WTC11 (cell line): Measurements from ENCODE around the gene ZC3H7B. TPM values are rescaled to one million over a fixed set of nuclear protein-coding genes. Genes with fewer than 3 reads are reported as not detected.

ENCODE experiments used
- ATAC-seq: fragments of 200-7000 bp; cut with Tn5 transposase; 2 replicates; pipeline ENCODE4 v1.10.0; 2021; ENCODE audit warnings: mild to moderate bottlenecking, moderate library complexity
- CTCF ChIA-PET: fragments of 300-600 bp; sonication (Branson Sonifier 250); formaldehyde crosslinking; loops from one replicate; lab custom pipeline; 2021; ENCODE audit warnings: antibody characterized with exemption; lab: Charles Lee
- POLR2A ChIA-PET: fragments of 350-600 bp; sonication (Branson Sonifier 250); formaldehyde crosslinking; loops from one replicate; lab custom pipeline; 2021; ENCODE audit warnings: antibody characterized with exemption; lab: Charles Lee
- DNase-seq: peaks from one replicate; pipeline ENCODE4 v3.0.0; 2021; ENCODE audit warnings: low spot score
- H3K27ac Mint-ChIP-seq: 2 replicates; pipeline ENCODE4 v1.8.0; 2021; ENCODE audit warnings: mixed read lengths
- H3K27me3 Mint-ChIP-seq: 2 replicates; pipeline ENCODE4 v1.8.0; 2021; ENCODE audit warnings: low read depth, mild to moderate bottlenecking, moderate library complexity, mixed read lengths
- H3K36me3 Mint-ChIP-seq: 2 replicates; pipeline ENCODE4 v1.8.0; 2021; ENCODE audit warnings: mixed read lengths
- H3K4me1 Mint-ChIP-seq: 2 replicates; pipeline ENCODE4 v1.8.0; 2022; ENCODE audit warnings: mixed read lengths
- H3K4me3 Mint-ChIP-seq: 2 replicates; pipeline ENCODE4 v1.8.0; 2021; ENCODE audit warnings: mild to moderate bottlenecking, moderate library complexity, mixed read lengths
- H3K9me3 Mint-ChIP-seq: 2 replicates; pipeline ENCODE4 v1.8.0; 2021; ENCODE audit warnings: mixed read lengths
- ETV6 ChIP-seq: sonication (generic); formaldehyde crosslinking; IDR thresholded peaks from 2 replicates; pipeline ENCODE4 v1.8.1; 2022; ENCODE audit warnings: mild to moderate bottlenecking, missing genetic modification reagents
- FOXJ3 ChIP-seq: sonication (generic); formaldehyde crosslinking; IDR thresholded peaks from 2 replicates; pipeline ENCODE4 v1.9.0; 2021; ENCODE audit warnings: missing genetic modification reagents, mild to moderate bottlenecking, borderline replicate concordance
- GABPB1 ChIP-seq: sonication (generic); formaldehyde crosslinking; IDR thresholded peaks from 2 replicates; pipeline ENCODE4 v1.8.1; 2023; ENCODE audit warnings: mild to moderate bottlenecking, missing genetic modification reagents
- HMGA2 ChIP-seq: fragments of 250-450 bp; sonication (Bioruptor Pico); IDR thresholded peaks from 2 replicates; pipeline ENCODE4 v1.4.0; 2021; ENCODE audit warnings: mild to moderate bottlenecking, moderate library complexity
- NR2C2 ChIP-seq: sonication (generic); formaldehyde crosslinking; IDR thresholded peaks from 2 replicates; pipeline ENCODE4 v1.8.0; 2022; ENCODE audit warnings: mild to moderate bottlenecking, missing genetic modification reagents
- PREB ChIP-seq: sonication (generic); formaldehyde crosslinking; IDR thresholded peaks from 2 replicates; pipeline ENCODE4 v1.8.1; 2022; ENCODE audit warnings: mild to moderate bottlenecking, missing genetic modification reagents, moderate library complexity, borderline replicate concordance
- RELA ChIP-seq: sonication (generic); formaldehyde crosslinking; IDR thresholded peaks from 2 replicates; pipeline ENCODE4 v1.8.1; 2022; ENCODE audit warnings: missing genetic modification reagents, mild to moderate bottlenecking, borderline replicate concordance
- RORB ChIP-seq: fragments of 250-450 bp; sonication (Bioruptor Pico); IDR thresholded peaks from 2 replicates; pipeline ENCODE4 v1.9.0; 2021; ENCODE audit warnings: mild to moderate bottlenecking
- SMAD4 ChIP-seq: sonication (generic); formaldehyde crosslinking; IDR thresholded peaks from 2 replicates; pipeline ENCODE4 v1.8.0; 2022; ENCODE audit warnings: mild to moderate bottlenecking, missing genetic modification reagents
- SP1 ChIP-seq: sonication (generic); formaldehyde crosslinking; conservative IDR thresholded peaks from 2 replicates; pipeline ENCODE4 v1.8.1; 2022; ENCODE audit warnings: missing genetic modification reagents
- USF1 ChIP-seq: sonication (generic); formaldehyde crosslinking; IDR thresholded peaks from 2 replicates; pipeline ENCODE4 v1.8.0; 2022; ENCODE audit warnings: mild to moderate bottlenecking, missing genetic modification reagents
- ZNF121 ChIP-seq: sonication (generic); formaldehyde crosslinking; IDR thresholded peaks from 2 replicates; pipeline ENCODE4 v1.8.0; 2023; ENCODE audit warnings: missing genetic modification reagents
- ZNF138 ChIP-seq: sonication (generic); formaldehyde crosslinking; conservative IDR thresholded peaks from 2 replicates; pipeline ENCODE4 v1.8.1; 2022; ENCODE audit warnings: mild to moderate bottlenecking, moderate library complexity, missing genetic modification reagents
- ZNF396 ChIP-seq: fragments of 250-450 bp; sonication (Bioruptor Pico); IDR thresholded peaks from 2 replicates; pipeline ENCODE4 v1.8.0; 2021; ENCODE audit warnings: mild to moderate bottlenecking, moderate library complexity, borderline replicate concordance
- ZNF671 ChIP-seq: fragments of 250-450 bp; sonication (Bioruptor Pico); IDR thresholded peaks from 2 replicates; pipeline ENCODE4 v1.8.0; 2021; ENCODE audit warnings: mild to moderate bottlenecking
- total RNA-seq: library from RNA; stranded (reverse); gene quantifications from 3 replicates; pipeline ENCODE4 v1.2.3, GENCODE V29; 2021
- TF ChIP-seq, protein P1 (sequence below): sonication (generic); formaldehyde crosslinking; IDR thresholded peaks from 2 replicates; pipeline ENCODE4 v1.8.0; 2022; ENCODE audit warnings: mild to moderate bottlenecking, missing genetic modification reagents
- TF ChIP-seq, protein P2 (sequence below): sonication (generic); formaldehyde crosslinking; IDR thresholded peaks from 2 replicates; pipeline ENCODE4 v1.8.1; 2022; ENCODE audit warnings: low read depth, mild to moderate bottlenecking, moderate library complexity, missing genetic modification reagents, borderline replicate concordance
- TF ChIP-seq, protein P3 (sequence below): sonication (generic); formaldehyde crosslinking; IDR thresholded peaks from 2 replicates; pipeline ENCODE4 v1.8.1; 2022; ENCODE audit warnings: missing genetic modification reagents, borderline replicate concordance

Gene ZC3H7B
- total RNA-seq, 1 experiment from 2014 or later = 64.7 TPM

- peak overlapping the region; percentile 49; the same call in 1 of the 2 replicates for H3K27ac Mint-ChIP-seq
- no peaks in the 10 kb centered on the region for H3K27me3 Mint-ChIP-seq
- no peak overlapping the region for H3K4me3 Mint-ChIP-seq
- no peaks in the 10 kb centered on the region for H3K36me3 Mint-ChIP-seq
- ChIA-PET CTCF (no interaction called here), POLR2A (interaction anchor here (0.5 to 0.7 kb wide), 2 partner anchors 38 to 44 kb away, joined by 5 read pairs; no protein-coding TSS in a partner anchor)
- H3K9me3 Mint-ChIP-seq = peaks cover 3% of the 10 kb centered on the region; the same call in 1 of the 2 replicates
- ATAC-seq = no peak
- peaks cover 8% of the 10 kb centered on the region for H3K4me1 Mint-ChIP-seq
- peak; percentile 44; the same call in 1 of the 2 replicates for TF ChIP-seq ZNF121 (CRISPR knock-in tag)
- TF ChIP-seq, protein P1, sequence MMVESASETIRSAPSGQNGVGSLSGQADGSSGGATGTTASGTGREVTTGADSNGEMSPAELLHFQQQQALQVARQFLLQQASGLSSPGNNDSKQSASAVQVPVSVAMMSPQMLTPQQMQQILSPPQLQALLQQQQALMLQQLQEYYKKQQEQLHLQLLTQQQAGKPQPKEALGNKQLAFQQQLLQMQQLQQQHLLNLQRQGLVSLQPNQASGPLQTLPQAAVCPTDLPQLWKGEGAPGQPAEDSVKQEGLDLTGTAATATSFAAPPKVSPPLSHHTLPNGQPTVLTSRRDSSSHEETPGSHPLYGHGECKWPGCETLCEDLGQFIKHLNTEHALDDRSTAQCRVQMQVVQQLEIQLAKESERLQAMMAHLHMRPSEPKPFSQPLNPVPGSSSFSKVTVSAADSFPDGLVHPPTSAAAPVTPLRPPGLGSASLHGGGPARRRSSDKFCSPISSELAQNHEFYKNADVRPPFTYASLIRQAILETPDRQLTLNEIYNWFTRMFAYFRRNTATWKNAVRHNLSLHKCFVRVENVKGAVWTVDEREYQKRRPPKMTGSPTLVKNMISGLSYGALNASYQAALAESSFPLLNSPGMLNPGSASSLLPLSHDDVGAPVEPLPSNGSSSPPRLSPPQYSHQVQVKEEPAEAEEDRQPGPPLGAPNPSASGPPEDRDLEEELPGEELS (CRISPR knock-in tag) = no peak
- TF ChIP-seq, all 79 proteins: peak for 1
- DNase-seq = no peak
Observed at GRCh38 chr22:41314821-41315220, 13.5 kb downstream of the ZC3H7B start.

- DNase-seq (no peak), ATAC-seq (no peak)
- ChIA-PET CTCF (no interaction called here), POLR2A (no interaction called here)
- Mint-ChIP-seq H3K36me3 (peaks cover 2% of the 10 kb centered on the region; the same call in 1 of the 2 replicates), H3K4me1 (peaks cover 8% of the 10 kb centered on the region), H3K27me3 (no peaks in the 10 kb centered on the region), H3K27ac (no peak overlapping the region), H3K9me3 (peaks cover 3% of the 10 kb centered on the region; the same call in 1 of the 2 replicates), H3K4me3 (no peak overlapping the region)
- TF ChIP-seq SP1 (no peak), RORB (CRISPR knock-in tag) (no peak), USF1 (CRISPR knock-in tag) (no peak), ZNF396 (no peak)
Observed at GRCh38 chr22:41315586-41315985, 14.3 kb downstream of the ZC3H7B start.

DNA sequence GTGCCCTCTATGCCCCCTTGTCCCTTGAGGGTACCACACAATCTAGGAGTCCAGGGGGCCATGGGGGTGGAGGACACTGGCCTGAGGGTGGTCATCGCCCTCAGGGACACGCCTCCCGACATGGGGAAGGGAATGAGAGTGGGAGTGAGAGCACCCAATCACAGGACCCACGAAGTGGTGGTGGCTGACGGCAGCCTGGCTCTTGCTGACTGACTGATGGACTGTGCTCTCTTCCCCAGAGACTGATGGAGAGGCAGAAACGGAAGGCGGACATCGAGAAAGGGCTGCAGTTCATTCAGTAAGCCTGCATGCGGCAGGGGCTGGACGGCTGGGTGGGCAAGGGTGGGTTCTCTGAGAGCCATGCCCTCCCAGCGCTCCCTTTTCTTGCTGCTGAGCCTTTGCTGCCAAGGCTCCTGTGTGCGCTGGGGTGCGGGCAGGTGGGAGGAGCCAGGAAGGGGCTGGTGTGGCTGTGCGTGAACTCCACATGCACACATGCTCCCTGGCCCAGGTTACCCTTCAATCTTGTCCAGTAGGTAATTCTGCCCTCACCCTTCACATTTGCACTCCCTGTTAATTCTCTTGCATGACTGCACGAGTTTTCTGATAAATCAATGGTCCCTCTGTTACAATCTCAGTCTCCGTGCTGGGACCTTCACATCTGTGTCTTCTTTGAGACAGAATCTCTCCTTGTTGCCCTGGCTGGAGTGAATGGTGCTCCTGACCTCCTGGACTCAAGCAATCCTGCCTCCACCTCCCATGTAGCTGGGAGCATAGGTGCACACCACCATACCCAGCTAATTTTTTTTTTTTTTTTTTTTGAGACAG, 19.3 kb downstream of the ZC3H7B start:
- CTCF ChIA-PET = no interaction called here
- DNase-seq (no peak), ATAC-seq (no peak)
- POLR2A ChIA-PET = interaction anchor here (0.6 kb wide), 1 partner anchor 166 kb away, joined by 4 read pairs; no protein-coding TSS in a partner anchor
- Mint-ChIP-seq H3K27ac (peak overlapping the region; percentile 72; the same call in 1 of the 2 replicates), H3K36me3 (peaks cover 13% of the 10 kb centered on the region), H3K4me1 (no peaks in the 10 kb centered on the region), H3K9me3 (no peaks in the 10 kb centered on the region), H3K27me3 (no peaks in the 10 kb centered on the region), H3K4me3 (no peak overlapping the region)
- TF ChIP-seq SMAD4 (CRISPR knock-in tag) (no peak), RELA (no peak), ETV6 (CRISPR knock-in tag) (no peak), ZNF138 (CRISPR knock-in tag) (no peak), GABPB1 (CRISPR knock-in tag) (no peak), ZNF671 (CRISPR knock-in tag) (no peak), FOXJ3 (CRISPR knock-in tag) (no peak)
- TF ChIP-seq, protein P2, sequence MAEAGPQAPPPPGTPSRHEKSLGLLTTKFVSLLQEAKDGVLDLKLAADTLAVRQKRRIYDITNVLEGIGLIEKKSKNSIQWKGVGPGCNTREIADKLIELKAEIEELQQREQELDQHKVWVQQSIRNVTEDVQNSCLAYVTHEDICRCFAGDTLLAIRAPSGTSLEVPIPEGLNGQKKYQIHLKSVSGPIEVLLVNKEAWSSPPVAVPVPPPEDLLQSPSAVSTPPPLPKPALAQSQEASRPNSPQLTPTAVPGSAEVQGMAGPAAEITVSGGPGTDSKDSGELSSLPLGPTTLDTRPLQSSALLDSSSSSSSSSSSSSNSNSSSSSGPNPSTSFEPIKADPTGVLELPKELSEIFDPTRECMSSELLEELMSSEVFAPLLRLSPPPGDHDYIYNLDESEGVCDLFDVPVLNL = no peak

- H3K27me3 Mint-ChIP-seq = no peaks in the 10 kb centered on the region
- no peaks in the 10 kb centered on the region for H3K4me1 Mint-ChIP-seq
- no peak overlapping the region for H3K27ac Mint-ChIP-seq
- DNase-seq (no peak), ATAC-seq (no peak)
- no peak for TF ChIP-seq NR2C2 (CRISPR knock-in tag)
- TF ChIP-seq, protein P3, sequence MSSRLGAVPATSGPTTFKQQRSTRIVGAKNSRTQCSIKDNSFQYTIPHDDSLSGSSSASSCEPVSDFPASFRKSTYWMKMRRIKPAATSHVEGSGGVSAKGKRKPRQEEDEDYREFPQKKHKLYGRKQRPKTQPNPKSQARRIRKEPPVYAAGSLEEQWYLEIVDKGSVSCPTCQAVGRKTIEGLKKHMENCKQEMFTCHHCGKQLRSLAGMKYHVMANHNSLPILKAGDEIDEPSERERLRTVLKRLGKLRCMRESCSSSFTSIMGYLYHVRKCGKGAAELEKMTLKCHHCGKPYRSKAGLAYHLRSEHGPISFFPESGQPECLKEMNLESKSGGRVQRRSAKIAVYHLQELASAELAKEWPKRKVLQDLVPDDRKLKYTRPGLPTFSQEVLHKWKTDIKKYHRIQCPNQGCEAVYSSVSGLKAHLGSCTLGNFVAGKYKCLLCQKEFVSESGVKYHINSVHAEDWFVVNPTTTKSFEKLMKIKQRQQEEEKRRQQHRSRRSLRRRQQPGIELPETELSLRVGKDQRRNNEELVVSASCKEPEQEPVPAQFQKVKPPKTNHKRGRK (CRISPR knock-in tag) = no peak
- no peak for TF ChIP-seq HMGA2 (CRISPR knock-in tag)
- no peak for TF ChIP-seq PREB (CRISPR knock-in tag)
- ChIA-PET POLR2A (no interaction called here), CTCF (no interaction called here)
- H3K4me3 Mint-ChIP-seq = no peak overlapping the region
- H3K9me3 Mint-ChIP-seq = no peaks in the 10 kb centered on the region
- peaks cover 29% of the 10 kb centered on the region for H3K36me3 Mint-ChIP-seq
Observed at GRCh38 chr22:41324821-41325528, 23.6 kb downstream of the ZC3H7B start.
